Gastroesophageal sphincter (tissue), 4 donors: ENCODE results near the gene YY2. TPM values are rescaled to one million over a fixed set of nuclear protein-coding genes. Genes with fewer than 3 reads are reported as not detected.
A peak's percentile ranks its signal among the peaks of the same experiment; 100 is the strongest.

Source experiments
- ATAC-seq: fragments of 150-250 bp; one replicate; pipeline ENCODE4 v1.9.1; 2016; ENCODE audit warnings: mild to moderate bottlenecking, moderate library complexity
- H3K27ac ChIP-seq, 4 donors: fragments of 200-600 bp; sonication (generic) in 3 of 4; 1 replicate in 3 of 4; 2 replicates in 1 of 4; pipeline ENCODE4 v1.5.1; 2016 to 2019
- H3K27me3 ChIP-seq: fragments of 200-600 bp; sonication (generic); one replicate; pipeline ENCODE4 v1.5.1; 2019
- H3K36me3 ChIP-seq, 2 donors: fragments of 200-600 bp; sonication (generic); one replicate each; pipeline ENCODE4 v1.5.1; 2019; ENCODE audit warnings: control low read depth in 1 of 2
- H3K4me1 ChIP-seq, 3 donors: fragments of 200-600 bp; sonication (generic); 1 replicate in 2 of 3; 2 replicates in 1 of 3; pipeline ENCODE4 v1.5.1; 2016 to 2019; ENCODE audit warnings: control low read depth in 2 of 3
- H3K4me3 ChIP-seq, 2 donors: fragments of 200-600 bp; sonication (generic); one replicate each; pipeline ENCODE4 v1.5.1; 2019; ENCODE audit warnings: mild to moderate bottlenecking in 1 of 2, moderate library complexity in 1 of 2
- H3K9me3 ChIP-seq, 3 donors: fragments of 200-600 bp; sonication (generic); one replicate each; pipeline ENCODE4 v1.5.1; 2017 to 2019; ENCODE audit warnings: control low read depth in 2 of 3
- CTCF ChIP-seq, 4 experiments: fragments of 200-600 bp in 2 of 4; fragments of 450-650 bp in 2 of 4; sonication (generic) in 1 of 4; IDR thresholded peaks; one replicate each; pipeline ENCODE4 v1.5.1; 2017 to 2019; ENCODE audit warnings: antibody characterized with exemption in 4 of 4, mild to moderate bottlenecking in 2 of 4, moderate library complexity in 2 of 4
- EP300 ChIP-seq: sonication (generic); formaldehyde crosslinking; IDR thresholded peaks from one replicate; pipeline ENCODE4 v1.6.1; 2017; ENCODE audit warnings: antibody characterized with exemption, mild to moderate bottlenecking
- POLR2A ChIP-seq, 2 donors: fragments of 450-650 bp; IDR thresholded peaks; one replicate each; pipeline ENCODE4 v1.6.1; 2017; ENCODE audit warnings: antibody characterized with exemption in 2 of 2, mild to moderate bottlenecking in 2 of 2, moderate library complexity in 1 of 2
- POLR2AphosphoS5 ChIP-seq: sonication (generic); formaldehyde crosslinking; IDR thresholded peaks from one replicate; pipeline ENCODE4 v1.6.1; 2017; ENCODE audit warnings: antibody characterized with exemption
- WGBS, 2 donors: methylation state at CpG; one replicate each; pipeline ENCODE4 v1.1.5; 2018; ENCODE audit warnings: low coverage in 1 of 2; 5-methylcytosine and 5-hydroxymethylcytosine counted together
- total RNA-seq, 4 donors: library from RNA; depleted of rRNA; stranded (reverse); fragments of >200 nt; gene quantifications; one replicate each; pipeline ENCODE4 v1.1.0, GENCODE V29; 2016

YY2 gene
- total RNA-seq, 4 donors from 2014 or later = 0.42 to 2.4 (median 1.7) TPM

- Histone ChIP-seq H3K36me3 (no peaks in the 10 kb centered on the region), H3K4me3 (peak overlapping the region; percentile 49 to 73), H3K27ac (peak overlapping the region; percentile 58 to 84 (median 78)), H3K27me3 (no peaks in the 10 kb centered on the region), H3K4me1 (peaks cover 0 to 20% (median 0%) of the 10 kb centered on the region in 3 donors), H3K9me3 (no peaks in the 10 kb centered on the region)
- no peak for ATAC-seq
- TF ChIP-seq CTCF (IDR thresholded peaks at IDR 0.05) (no peak), POLR2A (IDR thresholded peaks at IDR 0.05) (no peak)
- 0 to 28% methylated on average over 3 to 4 of the region's 4 CpGs for WGBS, 2 donors
Measured at GRCh38 chrX:21838937-21839333, 16.9 kb upstream of the YY2 start.

- WGBS, 2 donors = 0 to 36% methylated on average over 3 to 16 of the region's 61 CpGs
- TF ChIP-seq EP300 = no peak
- peak; percentile 75 for TF ChIP-seq POLR2AphosphoS5
- TF ChIP-seq CTCF (IDR thresholded peaks at IDR 0.05) = peak in 1 of 4 experiments; percentile 35
- TF ChIP-seq POLR2A (IDR thresholded peaks at IDR 0.05) = peak in 1 of 2 donors; percentile 50
- Histone ChIP-seq H3K36me3 (no peaks in the 10 kb centered on the region), H3K4me1 (peaks cover 0 to 20% (median 0%) of the 10 kb centered on the region in 3 donors), H3K27ac (peak within 1 kb of the TSS; percentile 58 to 84 (median 78)), H3K27me3 (no peaks in the 10 kb centered on the region), H3K4me3 (peak within 1 kb of the TSS; percentile 49 to 73), H3K9me3 (no peaks in the 10 kb centered on the region)
- peak; percentile 93 for ATAC-seq
Measured at GRCh38 chrX:21839334-21840192, 16.2 kb upstream of the YY2 start, which contains the start of gene MBTPS2. MBTPS2 (plus strand) TSS chrX:21839617; CDS start chrX:21839735, 118 bp downstream.

GRCh38 chrX:21840193-21840545, 15.6 kb upstream of the YY2 start:
- Histone ChIP-seq H3K4me3 (peak overlapping the region; percentile 49 to 73), H3K36me3 (peaks cover 0 to under 1% of the 10 kb centered on the region in 2 donors), H3K9me3 (no peaks in the 10 kb centered on the region), H3K27ac (peak overlapping the region in 2 of 4 donors; percentile 81 to 84), H3K4me1 (peaks cover 0 to 20% (median 0%) of the 10 kb centered on the region in 3 donors), H3K27me3 (no peaks in the 10 kb centered on the region)
- 7 to 24% methylated on average over 3 to 6 of the region's 6 CpGs for WGBS, 2 donors
- no peak for ATAC-seq
- TF ChIP-seq CTCF (IDR thresholded peaks at IDR 0.05) (no peak), POLR2AphosphoS5 (no peak), EP300 (no peak), POLR2A (IDR thresholded peaks at IDR 0.05) (no peak)

GRCh38 chrX:21843179-21843578, 12.6 kb upstream of the YY2 start:
- no peaks in the 10 kb centered on the region for H3K27me3 ChIP-seq
- peaks cover 0 to 20% (median 0%) of the 10 kb centered on the region in 3 donors for H3K4me1 ChIP-seq
- WGBS, 2 donors = 39 to 75% methylated on average over 3 to 5 of the region's 5 CpGs
- no peak for ATAC-seq
- no peaks in the 10 kb centered on the region for H3K9me3 ChIP-seq
- peaks cover 0 to 16% of the 10 kb centered on the region in 2 donors for H3K36me3 ChIP-seq
- H3K4me3 ChIP-seq = no peak overlapping the region
- TF ChIP-seq POLR2AphosphoS5 (no peak), CTCF (IDR thresholded peaks at IDR 0.05) (no peak), EP300 (no peak), POLR2A (IDR thresholded peaks at IDR 0.05) (no peak)
- H3K27ac ChIP-seq = no peak overlapping the region

GRCh38 chrX:21845096-21845495, 10.7 kb upstream of the YY2 start:
- 90 to 93% methylated on average over 2 to 6 of the region's 6 CpGs for WGBS, 2 donors
- Histone ChIP-seq H3K27ac (no peak overlapping the region), H3K4me1 (peaks cover 0 to 20% (median 0%) of the 10 kb centered on the region in 3 donors), H3K36me3 (peaks cover 0 to 16% of the 10 kb centered on the region in 2 donors), H3K9me3 (no peaks in the 10 kb centered on the region), H3K4me3 (no peak overlapping the region), H3K27me3 (no peaks in the 10 kb centered on the region)
- no peak for TF ChIP-seq POLR2A (IDR thresholded peaks at IDR 0.05)
- TF ChIP-seq CTCF (IDR thresholded peaks at IDR 0.05) = no peak
- TF ChIP-seq POLR2AphosphoS5 = no peak
- TF ChIP-seq EP300 = no peak
- no peak for ATAC-seq
